Neural progenitor cell (in vitro differentiated cells): ENCODE data around the gene TPI1. TPM values are rescaled to one million over a fixed set of nuclear protein-coding genes. Genes with fewer than 3 reads are reported as not detected.

Experiments used
- DNase-seq: peaks from one replicate; pipeline ENCODE4 v3.0.0-alpha.2; 2016; ENCODE audit warnings: low spot score
- H2AFZ ChIP-seq: fragments of 200-600 bp; sonication (generic); replicated peaks from 2 replicates; pipeline ENCODE4 v1.6.1; 2016; ENCODE audit warnings: antibody characterized with exemption
- H3F3A ChIP-seq: fragments of 200-600 bp; sonication (generic); 2 replicates; pipeline ENCODE4 v1.6.1; 2016; ENCODE audit warnings: antibody characterized with exemption, low read depth
- H3K27ac ChIP-seq: fragments of 200-600 bp; sonication (generic); 2 replicates; pipeline ENCODE4 v1.5.1; 2016; ENCODE audit warnings: mild to moderate bottlenecking
- H3K27me3 ChIP-seq: fragments of 200-600 bp; sonication (generic); 2 replicates; pipeline ENCODE4 v1.6.1; 2016; ENCODE audit warnings: mild to moderate bottlenecking, moderate library complexity
- H3K36me3 ChIP-seq: fragments of 200-600 bp; sonication (generic); 2 replicates; pipeline ENCODE4 v1.5.1; 2016
- H3K4me1 ChIP-seq: fragments of 200-600 bp; sonication (generic); 2 replicates; pipeline ENCODE4 v1.6.1; 2016; ENCODE audit warnings: mixed run types
- H3K4me2 ChIP-seq: fragments of 200-600 bp; sonication (generic); 2 replicates; pipeline ENCODE4 v1.6.1; 2016
- H3K4me3 ChIP-seq: fragments of 200-600 bp; sonication (generic); 2 replicates; pipeline ENCODE4 v1.5.1; 2016
- H3K79me2 ChIP-seq: fragments of 200-600 bp; sonication (generic); 2 replicates; pipeline ENCODE4 v1.6.1; 2016; ENCODE audit warnings: low read depth
- H3K9ac ChIP-seq: fragments of 200-600 bp; sonication (generic); 2 replicates; pipeline ENCODE4 v1.6.1; 2016
- H3K9me3 ChIP-seq: fragments of 200-600 bp; sonication (generic); 2 replicates; pipeline ENCODE4 v1.5.1; 2016; ENCODE audit warnings: low read depth
- H4K20me1 ChIP-seq: fragments of 200-600 bp; sonication (generic); 2 replicates; pipeline ENCODE4 v1.6.1; 2016; ENCODE audit warnings: low read depth
- H3K27ac Mint-ChIP-seq: 3 replicates; pipeline ENCODE4 v1.8.0; 2021; ENCODE audit warnings: mixed read lengths
- H3K27me3 Mint-ChIP-seq: 2 replicates; pipeline ENCODE4 v1.8.0; 2022; ENCODE audit warnings: low read depth, mild to moderate bottlenecking, inconsistent platforms, moderate library complexity, mixed read lengths; ENCODE audit not compliant: insufficient read depth
- H3K36me3 Mint-ChIP-seq: 3 replicates; pipeline ENCODE4 v1.8.0; 2021; ENCODE audit warnings: mixed read lengths
- H3K4me1 Mint-ChIP-seq: 3 replicates; pipeline ENCODE4 v1.8.0; 2021; ENCODE audit warnings: mixed read lengths
- H3K4me3 Mint-ChIP-seq: 3 replicates; pipeline ENCODE4 v1.8.0; 2021; ENCODE audit warnings: mild to moderate bottlenecking, moderate library complexity, mixed read lengths
- H3K9me3 Mint-ChIP-seq: 3 replicates; pipeline ENCODE4 v1.8.0; 2020; ENCODE audit warnings: mixed read lengths
- CTCF ChIP-seq: fragments of 200-600 bp; sonication (generic); IDR thresholded peaks from 2 replicates; pipeline ENCODE4 v1.5.1; 2017; ENCODE audit warnings: antibody characterized with exemption, mild to moderate bottlenecking
- EZH2 ChIP-seq: fragments of 200-600 bp; sonication (generic); IDR thresholded peaks from 2 replicates; pipeline ENCODE4 v1.6.1; 2017; ENCODE audit warnings: antibody characterized with exemption, mild to moderate bottlenecking, moderate library complexity
- EZH2phosphoT487 ChIP-seq: fragments of 200-600 bp; sonication (generic); IDR thresholded peaks from 2 replicates; pipeline ENCODE4 v1.6.1; 2017; ENCODE audit warnings: antibody characterized with exemption
- total RNA-seq: library from RNA; depleted of rRNA; stranded (reverse); fragments of >200 nt; gene quantifications from 2 replicates; pipeline ENCODE4 v1.2.3, GENCODE V29; 2015; ENCODE audit warnings: low replicate concordance

TPI1 gene
- total RNA-seq, 1 donor from 2014 or later, result 1,038 TPM

- TF ChIP-seq EZH2phosphoT487 (no peak), EZH2 (no peak), CTCF (no peak)
- DNase-seq, result no peak
- Mint-ChIP-seq H3K27ac (no peak overlapping the region), H3K27me3 (peaks cover 5% of the 10 kb centered on the region), H3K4me3 (peak overlapping the region; percentile 90), H3K36me3 (peaks cover 29% of the 10 kb centered on the region), H3K4me1 (peaks cover 49% of the 10 kb centered on the region), H3K9me3 (no peaks in the 10 kb centered on the region)
- Histone ChIP-seq H3K27me3 (no peaks in the 10 kb centered on the region), H3K9ac (no peak overlapping the region), H2AFZ (no peak overlapping the region), H3F3A (peaks cover 26% of the 10 kb centered on the region), H3K79me2 (peaks cover 31% of the 10 kb centered on the region), H3K4me1 (peaks cover 14% of the 10 kb centered on the region), H4K20me1 (peaks cover 19% of the 10 kb centered on the region), H3K36me3 (no peaks in the 10 kb centered on the region), H3K27ac (no peak overlapping the region), H3K4me3 (peak overlapping the region; percentile 79), H3K4me2 (peak overlapping the region; percentile 83), H3K9me3 (no peaks in the 10 kb centered on the region)
Measured at GRCh38 chr12:6915789-6916285, 48.5 kb downstream of the TPI1 start.

- Histone ChIP-seq H3K27ac (no peak overlapping the region), H3K79me2 (peaks cover 31% of the 10 kb centered on the region), H3K36me3 (no peaks in the 10 kb centered on the region), H3K4me2 (peak overlapping the region; percentile 83), H3K27me3 (no peaks in the 10 kb centered on the region), H3F3A (peaks cover 21% of the 10 kb centered on the region), H3K4me1 (peaks cover 14% of the 10 kb centered on the region), H4K20me1 (peaks cover 27% of the 10 kb centered on the region), H2AFZ (no peak overlapping the region), H3K4me3 (peak overlapping the region; percentile 79), H3K9me3 (no peaks in the 10 kb centered on the region), H3K9ac (no peak overlapping the region)
- peaks cover 33% of the 10 kb centered on the region for H3K36me3 Mint-ChIP-seq
- H3K27ac Mint-ChIP-seq, result no peak overlapping the region
- no peak for DNase-seq
- H3K4me3 Mint-ChIP-seq, result peak overlapping the region; percentile 27
- no peaks in the 10 kb centered on the region for H3K9me3 Mint-ChIP-seq
- TF ChIP-seq EZH2 (no peak), CTCF (no peak), EZH2phosphoT487 (no peak)
- peaks cover 43% of the 10 kb centered on the region for H3K4me1 Mint-ChIP-seq
- H3K27me3 Mint-ChIP-seq, result peaks cover 5% of the 10 kb centered on the region
Measured at GRCh38 chr12:6916426-6917200, 49.3 kb downstream of the TPI1 start.

- Histone ChIP-seq H3K4me3 (no peak overlapping the region), H3K27ac (no peak overlapping the region), H3K9me3 (no peaks in the 10 kb centered on the region), H3K9ac (no peak overlapping the region), H4K20me1 (peaks cover 29% of the 10 kb centered on the region), H3K36me3 (no peaks in the 10 kb centered on the region), H3K79me2 (peaks cover 31% of the 10 kb centered on the region), H3K4me2 (no peak overlapping the region), H3K4me1 (peaks cover 13% of the 10 kb centered on the region), H2AFZ (no peak overlapping the region), H3F3A (peaks cover 27% of the 10 kb centered on the region), H3K27me3 (no peaks in the 10 kb centered on the region)
- Mint-ChIP-seq H3K27me3 (peaks cover 5% of the 10 kb centered on the region), H3K4me1 (peaks cover 49% of the 10 kb centered on the region), H3K9me3 (no peaks in the 10 kb centered on the region), H3K36me3 (peaks cover 36% of the 10 kb centered on the region), H3K4me3 (no peak overlapping the region), H3K27ac (no peak overlapping the region)
- DNase-seq, result no peak
- TF ChIP-seq EZH2phosphoT487 (no peak), CTCF (no peak), EZH2 (no peak)
Measured at GRCh38 chr12:6917491-6918231, 50.3 kb downstream of the TPI1 start.
